ENCODE data around the gene CTCF. TPM values are rescaled to one million over a fixed set of nuclear protein-coding genes. Genes with fewer than 3 reads are reported as not detected.

CTCF gene
- total RNA-seq, 2 donors from 2014 or later = 24.5 to 31.6 TPM

- no peak overlapping the region for H3K27ac ChIP-seq
- peaks cover 0 to 27% of the 10 kb centered on the region in 2 donors for H3K4me1 ChIP-seq
- H3K4me3 ChIP-seq = no peak overlapping the region
- TF ChIP-seq CTCF (IDR thresholded peaks at IDR 0.05) = no peak
- DNase-seq (ENCODE audit: low spot score) = no peak
- no peaks in the 10 kb centered on the region for H3K9me3 ChIP-seq
- no peaks in the 10 kb centered on the region for H3K36me3 ChIP-seq
- peaks cover 7 to 23% of the 10 kb centered on the region in 2 donors for H3K27me3 ChIP-seq
Observed at GRCh38 chr16:67647111-67647651, 84.9 kb downstream of the CTCF start.

GRCh38 chr16:67647681-67648080 is 85.4 kb downstream of the CTCF start:
- no peak for DNase-seq (ENCODE audit: low spot score)
- H3K27me3 ChIP-seq = peaks cover 7 to 23% of the 10 kb centered on the region in 2 donors
- H3K4me1 ChIP-seq = peaks cover 0 to 25% of the 10 kb centered on the region in 2 donors
- H3K9me3 ChIP-seq = no peaks in the 10 kb centered on the region
- TF ChIP-seq CTCF (IDR thresholded peaks at IDR 0.05) = no peak
- no peak overlapping the region for H3K4me3 ChIP-seq
- H3K27ac ChIP-seq = no peak overlapping the region
- H3K36me3 ChIP-seq = no peaks in the 10 kb centered on the region

- H3K4me3 ChIP-seq = no peak overlapping the region
- DNase-seq (ENCODE audit: low spot score) = no peak
- no peak overlapping the region for H3K27ac ChIP-seq
- H3K27me3 ChIP-seq = peaks cover 7 to 23% of the 10 kb centered on the region in 2 donors
- H3K36me3 ChIP-seq = no peaks in the 10 kb centered on the region
- H3K4me1 ChIP-seq = peaks cover 0 to 27% of the 10 kb centered on the region in 2 donors
- H3K9me3 ChIP-seq = no peaks in the 10 kb centered on the region
- no peak for TF ChIP-seq CTCF (IDR thresholded peaks at IDR 0.05)
Observed at GRCh38 chr16:67648088-67648763, 85.9 kb downstream of the CTCF start.

GRCh38 chr16:67648764-67649407 is 86.6 kb downstream of the CTCF start:
- DNase-seq (ENCODE audit: low spot score) = no peak
- peaks cover 7 to 24% of the 10 kb centered on the region in 2 donors for H3K27me3 ChIP-seq
- peaks cover 0 to 33% of the 10 kb centered on the region in 2 donors for H3K4me1 ChIP-seq
- no peak for TF ChIP-seq CTCF (IDR thresholded peaks at IDR 0.05)
- no peaks in the 10 kb centered on the region for H3K36me3 ChIP-seq
- no peak overlapping the region for H3K4me3 ChIP-seq
- no peaks in the 10 kb centered on the region for H3K9me3 ChIP-seq
- no peak overlapping the region for H3K27ac ChIP-seq

- peaks cover 11 to 30% of the 10 kb centered on the region in 2 donors for H3K27me3 ChIP-seq
- peaks cover 0 to 32% of the 10 kb centered on the region in 2 donors for H3K4me1 ChIP-seq
- no peak overlapping the region for H3K4me3 ChIP-seq
- H3K9me3 ChIP-seq = no peaks in the 10 kb centered on the region
- no peak overlapping the region for H3K27ac ChIP-seq
- DNase-seq (ENCODE audit: low spot score) = no peak
- no peak for TF ChIP-seq CTCF (IDR thresholded peaks at IDR 0.05)
- H3K36me3 ChIP-seq = no peaks in the 10 kb centered on the region
Observed at GRCh38 chr16:67649494-67649931, 87.2 kb downstream of the CTCF start.

Measured in right atrium auricular region (tissue), 2 donors.